Stimulated activated CD8-positive, alpha-beta memory T cell treated with anti-CD3 and anti-CD28 coated beads, Interleukin-7, amount 100 ng/mL, for 24 hours (primary cell): ENCODE data around the gene YARS2.
"Not testable (repeated sequence)": the region's sequence is repeated elsewhere in the genome, so short reads cannot be mapped to it uniquely, and the experiment has no call there.

ENCODE experiments used
- DNase-seq: peaks from one replicate; pipeline ENCODE4 v3.0.0-alpha.2; 2020; ENCODE audit warnings: low read depth

Gene YARS2

GRCh38 chr12:32753605-32754004, 2.1 kb downstream of the YARS2 start:
- DNase-seq: no peak

- DNase-seq: no peak
Observed at GRCh38 chr12:32743264-32743663, 12.4 kb downstream of the YARS2 start.

GRCh38 chr12:32742133-32742532, 13.6 kb downstream of the YARS2 start:
- DNase-seq: no peak

GRCh38 chr12:32739279-32739678, 16.4 kb downstream of the YARS2 start:
- DNase-seq: no peak

GRCh38 chr12:32737715-32738114, 18.0 kb downstream of the YARS2 start:
- DNase-seq: no peak

GRCh38 chr12:32736445-32736844, 19.3 kb downstream of the YARS2 start:
- no peak for DNase-seq

- DNase-seq: no peak
Observed at GRCh38 chr12:32734952-32735351, 20.7 kb downstream of the YARS2 start.

GRCh38 chr12:32727237-32727636, 28.5 kb downstream of the YARS2 start:
- no peak for DNase-seq

GRCh38 chr12:32726286-32726685, 29.4 kb downstream of the YARS2 start:
- no peak for DNase-seq

GRCh38 chr12:32725308-32725707, 30.4 kb downstream of the YARS2 start:
- DNase-seq: not testable (repeated sequence)

- DNase-seq: no peak
Observed at GRCh38 chr12:32718926-32719325, 36.8 kb downstream of the YARS2 start.

- no peak for DNase-seq
Observed at GRCh38 chr12:32714772-32715171, 40.9 kb downstream of the YARS2 start.

- no peak for DNase-seq
Observed at GRCh38 chr12:32708926-32709325, 46.8 kb downstream of the YARS2 start.

GRCh38 chr12:32706335-32707024, 49.2 kb downstream of the YARS2 start:
- DNase-seq: no peak

GRCh38 chr12:32705783-32706182, 49.9 kb downstream of the YARS2 start:
- no peak for DNase-seq

- DNase-seq: no peak
Observed at GRCh38 chr12:32702946-32703345, 52.8 kb downstream of the YARS2 start.

- no peak for DNase-seq
Observed at GRCh38 chr12:32702473-32702872, 53.2 kb downstream of the YARS2 start.

GRCh38 chr12:32699437-32699836, 56.3 kb downstream of the YARS2 start:
- not testable (repeated sequence) for DNase-seq

GRCh38 chr12:32698285-32698684, 57.4 kb downstream of the YARS2 start:
- DNase-seq: no peak

GRCh38 chr12:32697445-32697844, 58.3 kb downstream of the YARS2 start:
- no peak for DNase-seq
